Peyer's patch (tissue), 4 donors: ENCODE measurements around the gene AUTS2. TPM values are rescaled to one million over a fixed set of nuclear protein-coding genes. Genes with fewer than 3 reads are reported as not detected.

Experiments used
- DNase-seq, 3 donors: peaks; one replicate each; pipeline ENCODE4 v3.0.0-alpha.2; 2017 to 2019
- H3K27ac ChIP-seq, 4 donors: fragments of 200-600 bp; sonication (generic); one replicate each; pipeline ENCODE4 v1.5.1; 2016 to 2019
- H3K27me3 ChIP-seq, 2 donors: fragments of 200-600 bp; sonication (generic); one replicate each; pipeline ENCODE4 v1.5.1; 2019
- H3K36me3 ChIP-seq, 3 donors: fragments of 200-600 bp; sonication (generic); one replicate each; pipeline ENCODE4 v1.5.1; 2016 to 2019
- H3K4me1 ChIP-seq, 4 donors: fragments of 200-600 bp; sonication (generic); one replicate each; pipeline ENCODE4 v1.5.1; 2016 to 2019
- H3K4me3 ChIP-seq, 4 donors: fragments of 200-600 bp; sonication (generic); 1 replicate in 3 of 4; 2 replicates in 1 of 4; pipeline ENCODE4 v1.5.1; 2016 to 2019; ENCODE audit warnings: mild to moderate bottlenecking in 1 of 4
- H3K9me3 ChIP-seq, 4 donors: fragments of 200-600 bp; sonication (generic); one replicate each; pipeline ENCODE4 v1.5.1; 2016 to 2019; ENCODE audit warnings: mild to moderate bottlenecking in 1 of 4
- POLR2A ChIP-seq, 2 donors: fragments of 450-650 bp; IDR thresholded peaks; one replicate each; pipeline ENCODE4 v1.5.1; 2017; ENCODE audit warnings: antibody characterized with exemption in 2 of 2, mild to moderate bottlenecking in 2 of 2, moderate library complexity in 2 of 2
- total RNA-seq, 4 donors: library from RNA; depleted of rRNA; stranded (reverse); fragments of >200 nt; gene quantifications; one replicate each; pipeline ENCODE4 v1.1.0, GENCODE V29; 2016
- TF ChIP-seq, protein P1 (sequence below), 6 experiments: fragments of 450-650 bp in 4 of 6; fragments of 200-600 bp in 2 of 6; sonication (generic) in 1 of 6; IDR thresholded peaks; one replicate each; pipeline ENCODE4 v1.5.1; 2017 to 2019; ENCODE audit warnings: antibody characterized with exemption in 6 of 6, mild to moderate bottlenecking in 3 of 6, moderate library complexity in 1 of 6

The AUTS2 gene
- total RNA-seq, 4 donors from 2014 or later = 55.9 to 90.0 (median 72.6) TPM

DNA sequence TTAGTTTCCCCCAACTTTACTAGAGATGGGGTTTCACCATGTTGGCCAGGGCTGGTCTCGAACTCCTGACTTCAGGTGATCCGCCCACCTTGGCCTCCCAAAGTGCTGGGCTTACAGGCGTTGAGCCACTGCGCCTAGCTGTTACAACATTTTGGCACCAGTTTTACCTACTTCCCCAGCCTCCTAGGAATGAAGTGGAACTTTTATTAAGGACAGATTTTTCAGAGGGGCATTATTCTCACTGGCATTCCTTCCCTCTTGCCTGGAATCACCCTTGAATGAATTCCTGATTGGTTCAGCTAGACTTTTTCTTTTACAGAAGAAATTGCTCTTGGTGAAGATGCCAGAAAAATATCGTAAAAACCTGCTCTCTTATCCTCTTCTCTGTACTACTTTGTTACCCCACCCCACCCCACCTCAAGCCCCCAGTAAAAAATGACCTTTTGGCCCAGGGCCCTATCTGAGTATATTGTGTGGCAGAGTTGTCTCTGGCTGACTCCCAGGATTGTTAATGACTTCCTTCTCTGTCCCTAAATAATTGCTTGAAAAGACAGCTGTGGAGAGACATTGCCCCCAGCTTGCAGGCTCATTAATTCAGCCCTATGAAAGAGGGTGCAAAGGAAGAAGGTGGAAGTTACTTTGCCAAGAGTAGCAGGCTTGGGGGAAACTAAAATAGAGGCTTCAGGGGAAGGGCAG lies 189.6 kb downstream of the AUTS2 start:
- H3K4me1 ChIP-seq = no peaks in the 10 kb centered on the region
- no peak for TF ChIP-seq POLR2A (IDR thresholded peaks at IDR 0.05)
- TF ChIP-seq, protein P1, sequence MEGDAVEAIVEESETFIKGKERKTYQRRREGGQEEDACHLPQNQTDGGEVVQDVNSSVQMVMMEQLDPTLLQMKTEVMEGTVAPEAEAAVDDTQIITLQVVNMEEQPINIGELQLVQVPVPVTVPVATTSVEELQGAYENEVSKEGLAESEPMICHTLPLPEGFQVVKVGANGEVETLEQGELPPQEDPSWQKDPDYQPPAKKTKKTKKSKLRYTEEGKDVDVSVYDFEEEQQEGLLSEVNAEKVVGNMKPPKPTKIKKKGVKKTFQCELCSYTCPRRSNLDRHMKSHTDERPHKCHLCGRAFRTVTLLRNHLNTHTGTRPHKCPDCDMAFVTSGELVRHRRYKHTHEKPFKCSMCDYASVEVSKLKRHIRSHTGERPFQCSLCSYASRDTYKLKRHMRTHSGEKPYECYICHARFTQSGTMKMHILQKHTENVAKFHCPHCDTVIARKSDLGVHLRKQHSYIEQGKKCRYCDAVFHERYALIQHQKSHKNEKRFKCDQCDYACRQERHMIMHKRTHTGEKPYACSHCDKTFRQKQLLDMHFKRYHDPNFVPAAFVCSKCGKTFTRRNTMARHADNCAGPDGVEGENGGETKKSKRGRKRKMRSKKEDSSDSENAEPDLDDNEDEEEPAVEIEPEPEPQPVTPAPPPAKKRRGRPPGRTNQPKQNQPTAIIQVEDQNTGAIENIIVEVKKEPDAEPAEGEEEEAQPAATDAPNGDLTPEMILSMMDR (IDR thresholded peaks at IDR 0.05) = no peak
- no peaks in the 10 kb centered on the region for H3K9me3 ChIP-seq
- no peak overlapping the region for H3K4me3 ChIP-seq
- no peak for DNase-seq
- H3K27me3 ChIP-seq = no peaks in the 10 kb centered on the region
- no peak overlapping the region for H3K27ac ChIP-seq
- no peaks in the 10 kb centered on the region for H3K36me3 ChIP-seq

DNA sequence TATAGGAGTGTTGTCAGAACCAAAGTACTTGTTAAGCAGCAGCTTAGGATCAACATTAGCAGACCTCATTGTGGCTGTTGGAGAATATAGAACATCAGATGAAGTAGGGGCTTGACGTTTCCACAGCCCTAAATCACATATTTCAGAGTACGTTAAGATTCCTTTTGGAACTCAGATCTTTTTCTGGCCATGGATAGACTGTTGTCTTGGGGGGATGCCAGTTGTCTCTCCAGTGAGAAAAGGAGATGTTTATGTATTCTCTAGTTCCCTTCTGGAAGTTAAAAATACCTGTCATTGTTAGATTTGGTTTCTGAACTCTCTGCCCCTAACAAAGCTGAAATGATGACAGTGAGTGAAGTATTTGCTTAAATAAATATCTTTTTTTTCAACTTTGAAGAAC lies 191.3 kb downstream of the AUTS2 start:
- Histone ChIP-seq H3K4me3 (no peak overlapping the region), H3K36me3 (no peaks in the 10 kb centered on the region), H3K27ac (no peak overlapping the region), H3K27me3 (no peaks in the 10 kb centered on the region), H3K4me1 (no peaks in the 10 kb centered on the region), H3K9me3 (no peaks in the 10 kb centered on the region)
- no peak for TF ChIP-seq POLR2A (IDR thresholded peaks at IDR 0.05)
- TF ChIP-seq, protein P1 (IDR thresholded peaks at IDR 0.05) = no peak
- DNase-seq = no peak

DNA sequence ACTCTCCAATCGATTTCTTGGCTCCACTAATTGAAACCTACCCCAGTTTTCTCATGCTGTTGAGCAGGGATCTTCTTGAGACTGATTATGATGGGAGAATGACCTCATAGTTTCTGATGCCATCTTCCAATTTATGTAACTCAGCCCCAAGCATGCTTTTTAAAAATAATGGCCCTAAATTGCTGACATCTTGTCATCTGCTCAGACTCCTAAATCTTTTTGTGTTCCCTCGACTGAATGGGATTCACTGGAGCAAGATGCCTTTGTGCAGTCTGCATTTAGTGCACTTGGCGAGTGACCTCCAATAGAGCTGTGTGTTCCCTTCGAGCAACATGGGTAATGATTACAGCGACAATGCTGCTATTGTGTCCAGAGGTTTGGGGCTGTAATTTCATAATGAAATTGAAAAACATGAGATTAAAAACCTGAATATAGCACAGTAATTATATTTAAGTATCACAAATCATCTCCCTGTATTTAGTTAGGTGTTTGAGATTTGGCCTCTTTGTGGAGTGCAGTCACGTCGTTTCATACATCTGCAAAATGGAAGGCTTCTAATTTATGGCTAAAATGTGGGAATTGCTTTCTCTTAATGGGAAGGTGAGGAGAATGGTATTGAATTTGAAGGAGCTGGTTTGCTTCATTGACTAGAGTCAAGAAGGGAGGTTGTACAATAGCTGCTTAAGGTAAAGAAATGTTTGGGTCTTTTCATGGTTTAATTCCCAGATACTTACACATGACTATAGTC lies 192.9 kb downstream of the AUTS2 start:
- Histone ChIP-seq H3K4me1 (no peaks in the 10 kb centered on the region), H3K27ac (no peak overlapping the region), H3K36me3 (no peaks in the 10 kb centered on the region), H3K4me3 (no peak overlapping the region), H3K9me3 (no peaks in the 10 kb centered on the region), H3K27me3 (no peaks in the 10 kb centered on the region)
- DNase-seq = no peak
- TF ChIP-seq, protein P1 (IDR thresholded peaks at IDR 0.05) = no peak
- no peak for TF ChIP-seq POLR2A (IDR thresholded peaks at IDR 0.05)

DNA sequence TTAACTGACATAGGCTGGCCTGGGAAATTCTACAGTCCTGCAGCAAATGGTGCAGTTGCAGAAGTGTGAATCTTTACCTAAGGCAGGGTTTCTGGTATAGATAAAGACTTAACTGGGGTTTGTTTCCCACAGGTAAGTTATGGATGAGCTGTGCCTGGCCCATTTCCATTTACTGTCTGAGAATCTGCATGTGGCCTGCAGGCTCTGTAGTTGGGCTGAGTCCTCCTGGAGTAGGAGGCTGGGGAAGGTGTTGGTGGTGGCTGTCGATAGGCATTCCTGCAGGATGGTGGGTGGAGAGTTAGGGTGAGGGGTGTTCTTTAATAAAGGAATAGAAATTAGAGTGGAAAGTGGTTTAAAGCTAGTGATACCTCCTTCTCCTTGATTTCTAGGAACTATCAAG lies 193.5 kb downstream of the AUTS2 start:
- no peaks in the 10 kb centered on the region for H3K9me3 ChIP-seq
- DNase-seq = no peak
- H3K27me3 ChIP-seq = no peaks in the 10 kb centered on the region
- TF ChIP-seq POLR2A (IDR thresholded peaks at IDR 0.05) = no peak
- TF ChIP-seq, protein P1 (IDR thresholded peaks at IDR 0.05) = no peak
- H3K27ac ChIP-seq = no peak overlapping the region
- H3K36me3 ChIP-seq = no peaks in the 10 kb centered on the region
- no peak overlapping the region for H3K4me3 ChIP-seq
- H3K4me1 ChIP-seq = no peaks in the 10 kb centered on the region

DNA sequence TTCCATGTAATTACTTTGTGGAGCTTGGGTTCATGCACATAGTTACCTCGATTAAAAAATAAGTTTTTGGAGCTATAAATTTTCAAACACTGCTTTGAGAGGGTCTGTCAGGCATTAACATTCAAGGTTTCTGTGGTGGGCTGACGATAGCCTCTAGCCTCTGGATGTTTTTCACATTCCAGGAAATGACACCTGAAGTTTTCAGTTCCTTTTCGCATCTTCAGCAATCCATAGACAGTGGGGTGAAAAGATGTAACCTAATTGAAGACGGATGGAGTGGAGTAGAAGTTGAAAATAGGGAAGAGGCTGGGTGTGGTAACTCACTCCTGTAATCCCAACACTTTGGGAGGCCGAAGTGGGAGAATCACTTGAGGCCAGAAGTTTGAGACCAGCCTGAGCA lies 197.7 kb downstream of the AUTS2 start:
- Histone ChIP-seq H3K27me3 (no peaks in the 10 kb centered on the region), H3K4me1 (no peaks in the 10 kb centered on the region), H3K36me3 (no peaks in the 10 kb centered on the region), H3K4me3 (no peak overlapping the region), H3K9me3 (no peaks in the 10 kb centered on the region), H3K27ac (no peak overlapping the region)
- no peak for DNase-seq
- TF ChIP-seq, protein P1 (IDR thresholded peaks at IDR 0.05) = no peak
- TF ChIP-seq POLR2A (IDR thresholded peaks at IDR 0.05) = no peak
